Skeletal muscle tissue (tissue), 5 donors: ENCODE measurements around the gene PLEK2. TPM values are rescaled to one million over a fixed set of nuclear protein-coding genes. Genes with fewer than 3 reads are reported as not detected.
"Not testable (repeated sequence)": the region's sequence is repeated elsewhere in the genome, so short reads cannot be mapped to it uniquely, and the experiment has no call there.

ENCODE experiments used
- H3K27ac ChIP-seq: one replicate; pipeline ENCODE4 v1.7.0; 2013; ENCODE audit warnings: mild to moderate bottlenecking, low read depth, low read length, inconsistent platforms
- H3K27me3 ChIP-seq, 3 donors: one replicate each; pipeline ENCODE4 v1.7.0; 2013; ENCODE audit warnings: low read length in 3 of 3; ENCODE audit not compliant: control insufficient read depth in 3 of 3, insufficient read depth in 3 of 3
- H3K36me3 ChIP-seq, 3 donors: one replicate each; pipeline ENCODE4 v1.7.0; 2013; ENCODE audit warnings: low read length in 3 of 3; ENCODE audit not compliant: control insufficient read depth in 3 of 3, insufficient read depth in 3 of 3
- H3K4me1 ChIP-seq, 3 donors: one replicate each; pipeline ENCODE4 v1.7.0; 2013; ENCODE audit warnings: low read length in 3 of 3, mild to moderate bottlenecking in 3 of 3; ENCODE audit not compliant: control insufficient read depth in 3 of 3, insufficient read depth in 3 of 3
- H3K4me3 ChIP-seq, 3 donors: one replicate each; pipeline ENCODE4 v1.7.0; 2013; ENCODE audit warnings: low read length in 3 of 3
- H3K9ac ChIP-seq, 3 donors: one replicate each; pipeline ENCODE4 v1.7.0; 2013; ENCODE audit warnings: low read length in 3 of 3, mild to moderate bottlenecking in 3 of 3, moderate library complexity in 2 of 3, low read depth in 1 of 3
- H3K9me3 ChIP-seq, 3 donors: one replicate each; pipeline ENCODE4 v1.7.0; 2013; ENCODE audit warnings: low read length in 3 of 3; ENCODE audit not compliant: control insufficient read depth in 3 of 3
- small RNA-seq: library from RNA; depleted of rRNA; stranded (forward); fragments of <200 nt; gene quantifications from one replicate; pipeline ENCODE3, GENCODE V24; 2014
- total RNA-seq: library from RNA; depleted of rRNA; stranded (reverse); fragments of >200 nt; gene quantifications from one replicate; pipeline ENCODE4 v1.2.3, GENCODE V29; 2014
- donor health status: Osteomylitis.

The PLEK2 gene
- total RNA-seq, 1 donor from 2014 or later, result 3.7 TPM

GRCh38 chr14:67352055-67352454 is 59.9 kb downstream of the PLEK2 start:
- Histone ChIP-seq H3K27ac (no peak overlapping the region), H3K27me3 (no peaks in the 10 kb centered on the region), H3K36me3 (peaks cover 7 to 30% (median 28%) of the 10 kb centered on the region in 3 donors), H3K9ac (no peak overlapping the region), H3K9me3 (no peaks in the 10 kb centered on the region), H3K4me3 (no peak overlapping the region), H3K4me1 (peaks cover 0 to 2% (median 0%) of the 10 kb centered on the region in 3 donors)

- H3K9ac ChIP-seq, result no peak overlapping the region
- no peaks in the 10 kb centered on the region for H3K4me1 ChIP-seq
- no peaks in the 10 kb centered on the region for H3K27me3 ChIP-seq
- no peak overlapping the region for H3K27ac ChIP-seq
- no peaks in the 10 kb centered on the region for H3K9me3 ChIP-seq
- no peak overlapping the region for H3K4me3 ChIP-seq
- peaks cover 22 to 51% (median 51%) of the 10 kb centered on the region in 3 donors for H3K36me3 ChIP-seq
These were observed 66.4 kb downstream of the PLEK2 start for GRCh38 chr14:67345583-67345982.

DNA sequence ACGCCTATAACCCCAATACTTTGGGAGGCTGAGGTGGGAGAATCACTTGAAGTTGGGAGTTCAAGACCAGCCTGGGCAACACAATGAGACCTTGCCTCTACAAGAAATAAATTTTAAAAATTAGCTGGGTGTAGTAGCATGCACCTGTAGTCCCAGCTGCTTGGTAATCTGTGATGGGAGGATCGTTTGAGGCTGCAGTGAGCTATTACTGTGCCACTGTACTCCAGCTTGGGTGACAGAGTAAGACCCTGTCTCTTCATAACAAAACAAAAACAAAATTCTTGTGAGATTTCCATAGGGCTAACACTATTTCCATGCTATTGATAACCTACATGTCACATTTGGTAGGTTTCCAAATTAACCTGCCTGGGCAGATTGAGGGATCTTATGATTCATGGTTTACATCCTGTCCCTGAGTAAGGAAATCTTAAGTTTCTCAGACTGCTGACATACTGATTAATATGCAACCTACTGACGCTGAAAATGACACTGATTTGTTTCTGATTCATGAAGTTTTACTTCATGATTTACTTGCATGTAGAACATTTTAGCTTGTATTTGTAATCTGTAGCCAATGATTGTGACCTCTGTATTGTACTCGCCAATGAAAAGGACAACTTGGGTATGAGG is 68.2 kb downstream of the PLEK2 start:
- Histone ChIP-seq H3K4me1 (no peaks in the 10 kb centered on the region), H3K36me3 (peaks cover 22 to 51% (median 46%) of the 10 kb centered on the region in 3 donors), H3K27ac (no peak overlapping the region), H3K27me3 (no peaks in the 10 kb centered on the region), H3K9me3 (no peaks in the 10 kb centered on the region), H3K9ac (no peak overlapping the region), H3K4me3 (no peak overlapping the region)

DNA sequence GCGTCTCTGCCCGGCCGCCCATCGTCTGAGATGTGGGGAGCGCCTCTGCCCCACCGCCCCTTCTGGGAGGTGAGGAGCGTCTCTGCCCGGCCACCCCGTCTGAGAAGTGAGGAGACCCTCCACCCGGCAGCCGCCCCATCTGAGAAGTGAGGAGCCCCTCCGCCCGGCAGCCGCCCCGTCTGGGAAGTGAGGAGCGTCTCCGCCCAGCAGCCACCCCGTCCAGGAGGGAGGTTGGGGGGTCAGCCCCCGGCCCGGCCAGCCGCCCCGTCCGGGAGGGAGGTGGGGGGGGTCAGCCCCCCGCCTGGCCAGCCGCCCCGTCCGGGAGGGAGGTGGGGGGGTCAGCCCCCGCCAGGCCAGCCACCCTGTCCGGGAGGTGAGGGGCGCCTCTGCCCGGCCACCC is 70.7 kb downstream of the PLEK2 start:
- H3K9ac ChIP-seq, H3K27me3 ChIP-seq, H3K4me3 ChIP-seq, H3K9me3 ChIP-seq, H3K4me1 ChIP-seq, H3K27ac ChIP-seq: not testable (repeated sequence)
- peaks cover 25 to 60% (median 50%) of the 10 kb centered on the region in 3 donors for H3K36me3 ChIP-seq

Small RNA genes within 50 kb of the gene (small RNA-seq; reads per million reads assigned to genes)
- not detected for gene MIR5694
- gene RF00019, result not detected

Other genes starting within 250 kb of the PLEK2 start
- not detected for gene GARIN2, start 222.7 kb downstream of the PLEK2 start, total RNA-seq
- gene PALS1, start 170.7 kb downstream of the PLEK2 start, total RNA-seq, result 15.7 TPM
- gene ATP6V1D, start 52.4 kb downstream of the PLEK2 start, total RNA-seq, result 61.6 TPM
- 92.4 TPM for gene EIF2S1, start 51.8 kb downstream of the PLEK2 start, total RNA-seq
- gene TMEM229B, start 76.6 kb upstream of the PLEK2 start, total RNA-seq, result 0.52 TPM
- 1.6 TPM for gene PLEKHH1, start 121.1 kb upstream of the PLEK2 start, total RNA-seq
- 18.3 TPM for gene PIGH, start 188.1 kb upstream of the PLEK2 start, total RNA-seq
- 1.0 TPM for gene ARG2, start 207.8 kb upstream of the PLEK2 start, total RNA-seq